ENCODE results near the gene HES3. TPM values are rescaled to one million over a fixed set of nuclear protein-coding genes. Genes with fewer than 3 reads are reported as not detected.

Gene HES3
- total RNA-seq, 8 experiments from 2014 or later = 0.37 to 0.66 (median 0.42) TPM; not detected in 5

DNA sequence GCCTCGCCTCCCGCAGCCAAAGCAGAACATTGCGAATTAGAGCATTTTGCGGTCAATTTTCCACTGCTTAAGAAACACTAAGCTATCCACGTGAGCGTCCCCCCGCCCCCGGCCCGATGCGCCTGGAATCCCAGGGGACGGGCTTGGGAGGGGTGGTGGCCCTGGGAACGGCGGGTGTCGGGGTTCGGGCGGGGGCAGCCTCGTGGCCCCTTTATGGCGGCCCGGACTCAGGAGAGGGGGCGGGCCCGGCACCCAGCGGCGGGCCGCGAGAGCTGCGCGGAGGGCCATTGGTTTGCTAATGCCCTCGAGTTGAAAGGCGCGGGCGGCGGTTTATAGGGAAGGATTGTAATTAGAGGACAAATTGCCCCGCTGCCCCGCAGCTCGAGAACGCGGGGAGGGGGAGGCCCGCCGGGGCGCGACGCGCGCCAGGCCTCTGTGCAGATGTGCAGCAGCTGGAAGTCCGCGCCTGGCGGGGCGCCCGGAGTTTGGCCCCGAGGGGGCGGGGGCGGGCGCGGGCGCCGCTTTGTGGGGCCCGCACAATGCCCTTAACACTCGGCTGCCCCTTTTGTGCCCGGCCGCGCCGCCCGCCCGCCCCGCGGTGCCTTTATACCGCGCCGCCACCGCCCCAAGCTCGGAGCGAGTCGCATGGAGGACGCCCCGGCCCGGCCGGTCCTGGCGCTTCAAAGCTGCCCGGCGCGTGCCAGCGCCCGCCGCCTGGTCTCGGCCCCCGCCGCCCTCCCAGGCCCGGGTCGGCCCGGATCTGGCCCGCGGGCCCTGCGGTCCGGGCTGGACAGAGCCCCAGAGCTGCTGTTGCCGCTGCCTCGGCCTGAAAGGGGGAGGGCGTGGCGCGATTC is 1.9 kb upstream of the HES3 start:
- in situ Hi-C loops (cut with MboI; ENCODE audit: low pct_unique_long_range_greater_than_20kb in 2 of 9, low sequenced_read_pairs in 9 of 9, unreplicated experiment in 9 of 9) = loop anchor here in 5 of 9 experiments (10.0 to 25.0 kb wide), 5 partner anchors 95 to 245 kb away; partner anchors contain the start of gene PLEKHG5 (in 1 of the 5)
- WGBS, 10 experiments = 0% methylated on average over 5 of the region's 99 CpGs; no CpG with 5 or more reads in 9 of the 10 experiments
- Histone ChIP-seq H3K27ac (no peak overlapping the region), H3K4me1 (replicated peaks in 1 of 2) (peaks cover 61 to 62% of the 10 kb centered on the region in 2 donors), H3K4me3 (peak overlapping the region in 2 of 5 donors; percentile 10 to 11)
- ATAC-seq (replicated peaks in 6 of 8) = peak in 4 of 8 experiments; percentile 1 to 8 (median 4)

DNA sequence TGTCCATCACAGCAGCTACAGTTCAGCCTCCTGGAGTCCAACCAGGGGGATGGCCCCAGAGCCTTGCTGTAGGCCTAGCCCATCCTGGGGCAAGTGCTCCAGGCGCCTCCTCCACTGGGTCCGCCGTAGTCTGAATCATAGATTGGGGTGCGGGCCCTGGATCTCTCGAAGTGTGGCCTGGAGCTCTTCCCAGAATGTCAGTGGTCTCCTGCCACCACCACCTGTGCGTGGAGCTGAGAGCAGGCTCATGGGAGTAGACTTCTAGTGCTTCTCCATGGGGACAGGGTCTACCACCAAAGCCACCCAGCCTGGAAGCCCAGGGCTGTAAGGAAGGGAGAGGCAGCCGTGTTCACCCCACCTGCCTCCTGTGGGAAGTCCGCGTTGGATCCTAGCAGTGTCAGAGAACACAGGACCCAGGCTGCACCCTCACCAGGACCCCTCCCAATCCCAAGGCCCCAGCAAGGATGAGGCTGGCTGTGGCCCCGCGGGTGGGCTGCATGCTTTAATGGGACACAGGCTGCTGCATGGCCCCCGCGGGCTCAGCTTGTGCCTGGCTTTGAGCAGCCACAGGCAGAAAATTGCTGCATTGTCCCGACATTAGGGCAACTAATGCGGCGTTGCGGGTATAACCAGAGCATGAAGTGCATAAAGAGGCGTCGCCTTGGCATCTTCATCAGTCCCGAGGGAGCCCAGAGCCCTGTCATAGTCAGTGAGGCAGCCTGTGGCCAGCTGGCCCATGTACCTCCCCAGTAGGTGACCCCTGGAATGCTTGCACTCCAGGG is 735 bp upstream of the HES3 start:
- Histone ChIP-seq H3K4me1 (replicated peaks in 1 of 2) (peaks cover 61 to 64% of the 10 kb centered on the region in 2 donors), H3K4me3 (no peak overlapping the region), H3K27ac (no peak overlapping the region)
- in situ Hi-C loops (cut with MboI; ENCODE audit: low pct_unique_long_range_greater_than_20kb in 2 of 9, low sequenced_read_pairs in 9 of 9, unreplicated experiment in 9 of 9) = loop anchor here in 5 of 9 experiments (10.0 to 25.0 kb wide), 5 partner anchors 94 to 244 kb away; partner anchors contain the start of gene PLEKHG5 (in 1 of the 5)
- ATAC-seq (replicated peaks in 6 of 8) = no peak
- WGBS, 10 experiments = 15 to 100% (median 60%) methylated on average over 1 to 13 of the region's 20 CpGs; no CpG with 5 or more reads in 3 of the 10 experiments

DNA sequence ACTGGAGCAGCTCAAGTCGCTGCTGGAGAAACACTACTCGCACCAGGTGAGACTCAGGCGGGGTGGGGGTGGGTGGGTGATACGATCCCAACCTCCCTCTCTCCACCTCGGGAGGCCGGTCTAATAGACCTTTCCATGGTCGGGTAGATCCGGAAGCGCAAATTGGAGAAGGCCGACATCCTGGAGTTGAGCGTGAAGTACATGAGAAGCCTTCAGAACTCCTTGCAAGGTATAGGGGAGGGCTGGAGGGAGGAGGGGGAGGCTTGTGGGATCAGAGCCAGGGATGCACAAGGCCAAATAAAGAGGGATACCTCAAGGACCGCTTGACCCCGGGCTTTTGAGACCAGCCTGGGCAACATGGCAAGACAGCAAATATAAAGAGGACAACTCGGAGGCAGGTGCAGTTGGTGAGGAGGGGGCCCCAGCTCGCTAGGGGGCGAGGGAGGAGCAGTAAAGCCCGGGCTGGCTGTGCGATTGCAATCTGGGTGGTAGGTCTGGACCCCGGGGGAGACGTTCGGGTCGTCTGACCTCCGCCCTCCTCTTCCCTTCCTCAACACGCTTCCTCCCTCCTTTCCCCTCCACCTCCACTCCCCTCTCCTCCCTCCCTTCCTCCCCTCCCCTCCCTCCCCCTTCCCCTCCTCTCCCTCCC is 546 bp downstream of the HES3 start:
- peak overlapping the region in 2 of 5 donors; percentile 32 to 46 for H3K4me3 ChIP-seq
- peaks cover 55 to 60% of the 10 kb centered on the region in 2 donors for H3K4me1 ChIP-seq (replicated peaks in 1 of 2)
- in situ Hi-C loops (cut with MboI; ENCODE audit: low pct_unique_long_range_greater_than_20kb in 2 of 9, low sequenced_read_pairs in 9 of 9, unreplicated experiment in 9 of 9) = loop anchor here in 5 of 9 experiments (10.0 to 25.0 kb wide), 5 partner anchors 93 to 243 kb away; partner anchors contain the start of gene PLEKHG5 (in 1 of the 5)
- WGBS, 10 experiments = 5 to 13% methylated on average over 3 to 11 of the region's 24 CpGs; no CpG with 5 or more reads in 8 of the 10 experiments
- no peak overlapping the region for H3K27ac ChIP-seq
- ATAC-seq (replicated peaks in 6 of 8) = no peak

DNA sequence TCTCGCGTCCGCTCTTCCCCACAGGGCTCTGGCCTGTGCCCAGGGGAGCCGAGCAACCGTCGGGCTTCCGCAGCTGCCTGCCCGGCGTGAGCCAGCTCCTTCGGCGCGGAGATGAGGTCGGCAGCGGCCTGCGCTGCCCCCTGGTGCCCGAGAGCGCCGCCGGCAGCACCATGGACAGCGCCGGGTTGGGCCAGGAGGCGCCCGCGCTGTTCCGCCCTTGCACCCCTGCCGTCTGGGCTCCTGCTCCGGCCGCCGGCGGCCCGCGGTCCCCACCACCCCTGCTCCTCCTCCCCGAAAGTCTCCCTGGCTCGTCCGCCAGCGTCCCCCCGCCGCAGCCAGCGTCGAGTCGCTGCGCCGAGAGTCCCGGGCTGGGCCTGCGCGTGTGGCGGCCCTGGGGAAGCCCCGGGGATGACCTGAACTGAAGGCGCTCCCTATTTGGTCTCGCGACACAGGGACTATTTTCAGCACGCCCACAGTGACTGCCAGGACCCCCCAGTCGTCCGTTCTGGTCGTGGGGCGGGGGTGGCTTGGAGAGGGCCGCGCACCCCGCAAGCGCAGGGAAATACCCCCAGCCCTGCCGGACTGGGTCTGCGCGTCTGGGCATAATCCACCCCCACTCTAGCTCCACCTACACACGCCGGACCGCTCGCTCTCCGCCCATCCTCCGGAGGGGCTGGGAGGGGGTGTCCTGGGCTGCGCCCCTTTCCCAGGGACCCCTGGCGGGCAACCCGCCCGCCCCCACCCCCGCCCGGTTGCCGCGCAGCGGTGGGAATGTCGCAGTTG is 1.3 kb downstream of the HES3 start:
- H3K27ac ChIP-seq = peak overlapping the region; percentile 6 to 75
- peaks cover 54 to 60% of the 10 kb centered on the region in 2 donors for H3K4me1 ChIP-seq (replicated peaks in 1 of 2)
- peak overlapping the region; percentile 32 to 46 (median 38) for H3K4me3 ChIP-seq
- ATAC-seq (replicated peaks in 6 of 8) = peak; percentile 23 to 63 (median 56)
- in situ Hi-C loops (cut with MboI; ENCODE audit: low pct_unique_long_range_greater_than_20kb in 2 of 9, low sequenced_read_pairs in 9 of 9, unreplicated experiment in 9 of 9) = loop anchor here in 5 of 9 experiments (10.0 to 25.0 kb wide), 5 partner anchors 92 to 242 kb away; partner anchors contain the start of gene PLEKHG5 (in 1 of the 5)
- WGBS, 10 experiments = no CpG with 5 or more reads among the region's 79 CpGs

DNA sequence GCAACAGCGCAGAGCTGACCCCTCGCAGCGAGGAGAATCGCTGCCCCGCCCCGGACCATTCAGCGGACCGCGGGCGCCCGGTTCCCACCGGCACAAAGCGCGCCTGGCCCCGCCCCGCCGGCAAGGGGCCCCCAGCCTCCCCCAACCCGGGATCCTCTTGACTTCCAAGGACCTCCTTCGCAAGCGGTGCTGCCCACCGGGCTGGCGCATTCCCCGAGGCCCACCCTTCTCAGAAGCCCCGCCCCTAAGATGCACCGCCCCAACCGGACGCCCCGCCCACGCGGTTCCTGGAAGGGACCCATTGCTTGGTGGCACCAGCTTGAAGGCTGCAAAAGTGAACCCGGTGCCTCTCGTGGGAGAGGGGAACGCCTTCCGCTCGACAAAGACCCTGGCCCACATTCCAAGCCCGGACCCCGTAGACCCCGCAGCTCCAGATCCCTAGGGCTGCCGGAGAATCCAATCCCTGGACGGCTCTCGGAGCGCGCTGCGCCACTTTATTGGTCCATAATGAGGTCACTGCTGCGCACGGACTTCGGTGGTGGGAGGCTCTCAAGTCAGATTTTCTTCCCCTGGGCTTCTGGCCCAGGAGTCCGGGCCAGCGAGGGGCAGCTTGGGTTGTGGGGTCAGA is 2.0 kb downstream of the HES3 start:
- in situ Hi-C loops (cut with MboI; ENCODE audit: low pct_unique_long_range_greater_than_20kb in 2 of 9, low sequenced_read_pairs in 9 of 9, unreplicated experiment in 9 of 9) = loop anchor here in 5 of 9 experiments (10.0 to 25.0 kb wide), 5 partner anchors 91 to 241 kb away; partner anchors contain the start of gene PLEKHG5 (in 1 of the 5)
- Histone ChIP-seq H3K4me1 (replicated peaks in 1 of 2) (peaks cover 48 to 53% of the 10 kb centered on the region in 2 donors), H3K27ac (peak overlapping the region; percentile 6 to 75), H3K4me3 (peak overlapping the region; percentile 32 to 46 (median 38))
- peak in 6 of 8 experiments; percentile 9 to 61 (median 56) for ATAC-seq (replicated peaks in 6 of 8)
- 0 to 15% (median 4%) methylated on average over 1 to 22 of the region's 49 CpGs; no CpG with 5 or more reads in 5 of the 10 experiments for WGBS, 10 experiments

DNA sequence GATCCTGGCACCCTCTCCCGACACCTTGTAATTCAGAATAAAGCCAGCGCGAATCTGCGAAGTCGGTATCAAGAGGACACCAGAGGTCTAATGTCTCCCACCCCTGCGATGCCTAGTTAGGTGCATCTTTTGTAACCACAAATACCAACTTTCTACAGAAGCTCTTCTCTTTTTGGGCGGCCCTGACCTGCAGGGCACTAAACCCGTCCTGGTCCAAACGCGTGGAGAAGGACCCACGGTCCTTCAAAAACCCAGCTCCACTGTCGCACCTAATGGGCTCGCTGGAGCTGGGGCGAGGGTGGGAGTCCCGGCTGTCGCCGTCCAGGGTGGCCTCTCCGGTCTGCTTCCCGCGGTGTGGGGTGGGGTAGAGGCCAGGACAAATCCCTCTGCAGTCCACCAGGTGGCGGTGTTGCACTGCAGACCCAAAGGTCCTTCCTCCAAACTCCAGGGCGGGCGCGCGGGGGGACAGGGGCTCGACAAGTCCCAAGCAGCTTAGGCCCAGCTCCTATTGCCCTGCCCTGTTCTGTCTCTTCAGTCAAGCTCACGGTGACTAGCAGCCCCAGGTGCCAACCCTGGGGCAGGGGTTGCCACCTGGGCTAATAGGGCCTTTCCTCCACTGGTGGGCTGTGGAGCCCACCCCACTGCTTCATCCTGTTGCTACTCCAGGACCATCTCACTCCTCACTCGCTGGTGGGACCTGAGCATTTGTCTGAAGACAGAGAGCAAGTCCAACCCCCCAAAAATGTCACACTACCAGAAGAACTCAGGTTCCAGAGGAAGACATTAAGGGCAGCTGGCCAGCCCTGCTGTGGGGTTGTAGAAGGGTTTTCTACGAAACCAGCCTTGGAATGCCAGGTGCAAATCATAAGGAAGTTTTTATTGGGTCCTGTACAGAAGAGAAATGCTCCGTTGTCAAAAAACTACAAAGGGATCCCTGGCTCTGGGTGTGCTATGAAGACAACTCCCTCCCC is 2.8 kb downstream of the HES3 start:
- H3K27ac ChIP-seq = no peak overlapping the region
- WGBS, 10 experiments = 0 to 42% (median 5%) methylated on average over 2 to 13 of the region's 30 CpGs; no CpG with 5 or more reads in 3 of the 10 experiments
- H3K4me1 ChIP-seq (replicated peaks in 1 of 2) = peaks cover 40 to 46% of the 10 kb centered on the region in 2 donors
- in situ Hi-C loops (cut with MboI; ENCODE audit: low pct_unique_long_range_greater_than_20kb in 2 of 9, low sequenced_read_pairs in 9 of 9, unreplicated experiment in 9 of 9) = loop anchor here in 5 of 9 experiments (10.0 to 25.0 kb wide), 5 partner anchors 91 to 241 kb away; partner anchors contain the start of gene PLEKHG5 (in 1 of the 5)
- peak overlapping the region in 4 of 5 donors; percentile 1 to 46 (median 33) for H3K4me3 ChIP-seq
- peak; percentile 14 to 54 (median 41) for ATAC-seq (replicated peaks in 6 of 8)

DNA sequence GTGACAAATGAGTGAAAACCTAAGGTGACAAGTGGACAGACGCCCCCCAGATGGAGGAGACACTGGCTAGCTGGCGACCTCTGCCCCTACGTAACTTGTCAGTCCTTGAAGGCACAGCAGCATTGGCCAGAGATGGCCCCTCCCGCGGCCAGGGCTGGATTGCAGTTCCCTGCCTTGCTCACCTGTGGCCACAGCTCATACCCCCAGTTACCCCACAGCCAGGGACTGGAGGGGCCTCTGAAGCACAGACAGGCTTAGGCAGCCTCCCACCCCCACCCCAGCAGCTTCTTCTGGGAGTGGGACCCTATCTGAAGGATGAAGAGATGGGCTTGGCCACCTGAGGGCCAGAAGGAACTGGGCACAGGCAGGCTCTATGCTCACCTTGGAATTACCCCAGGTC is 3.7 kb downstream of the HES3 start:
- Histone ChIP-seq H3K27ac (no peak overlapping the region), H3K4me1 (replicated peaks in 1 of 2) (peaks cover 31 to 37% of the 10 kb centered on the region in 2 donors), H3K4me3 (no peak overlapping the region)
- in situ Hi-C loops (cut with MboI; ENCODE audit: low pct_unique_long_range_greater_than_20kb in 2 of 9, low sequenced_read_pairs in 9 of 9, unreplicated experiment in 9 of 9) = loop anchor here in 5 of 9 experiments (10.0 to 25.0 kb wide), 5 partner anchors 90 to 240 kb away; partner anchors contain the start of gene PLEKHG5 (in 1 of the 5)
- ATAC-seq (replicated peaks in 6 of 8) = no peak
- 39 to 81% (median 63%) methylated on average over 2 to 5 of the region's 5 CpGs; no CpG with 5 or more reads in 5 of the 10 experiments for WGBS, 10 experiments

DNA sequence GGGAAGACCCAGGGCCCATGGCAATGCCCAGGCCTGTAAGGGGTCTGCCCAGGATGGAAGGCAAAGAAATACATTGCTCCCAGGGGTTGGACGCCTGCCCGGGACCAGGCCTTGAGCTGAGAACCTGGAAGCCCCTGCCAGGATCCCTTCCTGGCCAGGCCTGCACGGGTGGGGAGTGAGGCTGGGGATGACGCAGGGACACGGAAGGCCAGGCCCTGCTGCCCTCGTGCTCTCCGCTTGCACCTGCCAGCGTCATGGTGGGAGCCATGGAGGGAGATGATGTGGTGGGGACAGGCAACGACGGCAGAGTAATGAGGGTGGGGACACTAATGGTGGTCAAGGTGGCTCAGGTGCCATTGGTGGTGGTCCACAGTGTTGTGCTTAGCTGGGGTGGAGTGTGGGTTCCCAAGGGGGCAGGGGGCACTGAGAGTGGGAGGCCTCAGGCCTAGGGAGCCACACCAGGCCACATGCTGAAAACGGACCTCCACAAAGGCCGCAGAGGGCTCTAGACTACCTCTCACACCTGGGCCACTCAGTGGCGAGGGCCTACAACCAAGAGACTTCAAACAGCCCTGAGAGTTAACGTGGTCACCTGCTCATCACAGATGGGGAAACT is 4.3 kb downstream of the HES3 start:
- in situ Hi-C loops (cut with MboI; ENCODE audit: low pct_unique_long_range_greater_than_20kb in 2 of 9, low sequenced_read_pairs in 9 of 9, unreplicated experiment in 9 of 9) = loop anchor here in 5 of 9 experiments (10.0 to 25.0 kb wide), 5 partner anchors 89 to 239 kb away; partner anchors contain the start of gene PLEKHG5 (in 1 of the 5)
- H3K27ac ChIP-seq = no peak overlapping the region
- peaks cover 26 to 33% of the 10 kb centered on the region in 2 donors for H3K4me1 ChIP-seq (replicated peaks in 1 of 2)
- no peak overlapping the region for H3K4me3 ChIP-seq
- 44 to 100% (median 93%) methylated on average over 1 to 7 of the region's 14 CpGs; no CpG with 5 or more reads in 4 of the 10 experiments for WGBS, 10 experiments
- ATAC-seq (replicated peaks in 6 of 8) = no peak

DNA sequence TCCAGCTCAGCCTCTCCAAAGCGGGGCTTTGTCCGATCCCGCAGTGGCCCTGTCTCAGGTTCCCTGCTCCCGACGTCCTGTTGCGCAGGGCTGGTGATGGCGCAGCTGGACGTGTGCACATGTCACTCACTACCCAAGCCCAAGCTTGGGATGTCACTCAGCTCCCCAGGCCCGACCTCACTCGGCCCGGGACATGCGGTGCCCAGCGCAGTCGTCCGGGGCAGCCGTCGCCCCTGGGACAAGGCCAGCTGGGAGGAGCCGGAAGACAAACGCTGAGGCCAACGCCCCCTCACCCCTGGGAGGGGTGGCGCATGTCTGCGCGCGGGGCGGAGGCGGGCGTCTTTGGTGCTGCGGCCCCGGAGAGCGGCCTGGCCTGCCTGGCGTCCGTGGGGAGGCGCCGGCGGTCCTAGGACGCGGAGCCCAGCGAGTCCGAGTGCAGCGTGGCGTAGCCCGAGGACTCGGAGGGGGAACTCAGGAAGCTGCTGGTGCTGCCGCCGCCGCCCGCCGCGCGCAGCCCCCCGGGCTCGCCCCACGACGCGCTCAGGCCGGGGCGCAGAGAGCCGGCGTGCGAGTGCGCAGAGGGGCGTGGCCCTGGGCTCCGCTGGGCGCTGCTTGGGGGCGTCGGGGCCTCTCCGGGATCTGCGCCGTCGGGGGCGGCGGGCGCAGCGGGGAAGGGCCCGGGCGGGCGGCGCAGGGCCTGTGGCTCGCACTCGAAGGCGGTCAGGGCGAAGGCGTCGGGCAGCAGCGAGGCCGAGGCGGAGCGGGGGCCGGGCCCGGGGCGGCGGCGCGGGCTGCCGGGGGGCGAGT is 5.2 kb downstream of the HES3 start:
- Histone ChIP-seq H3K4me1 (replicated peaks in 1 of 2) (peaks cover 20 to 31% of the 10 kb centered on the region in 2 donors), H3K4me3 (no peak overlapping the region), H3K27ac (no peak overlapping the region)
- in situ Hi-C loops (cut with MboI; ENCODE audit: low pct_unique_long_range_greater_than_20kb in 2 of 9, low sequenced_read_pairs in 9 of 9, unreplicated experiment in 9 of 9) = loop anchor here in 5 of 9 experiments (10.0 to 25.0 kb wide), 5 partner anchors 88 to 238 kb away; partner anchors contain the start of gene PLEKHG5 (in 1 of the 5)
- ATAC-seq (replicated peaks in 6 of 8) = peak in 5 of 8 experiments; percentile 4 to 58 (median 20)
- whole genome bisulfite sequencing, 10 experiments = 36 to 62% (median 45%) methylated on average over 9 to 17 of the region's 96 CpGs; no CpG with 5 or more reads in 7 of the 10 experiments

Measured in motor neuron (in vitro differentiated cells).